Hepatocyte (in vitro differentiated cells): ENCODE data around the gene ZNF581.

Source experiments
- EZH2 ChIP-seq: fragments of 200-600 bp; sonication (generic); IDR thresholded peaks from 2 replicates; pipeline ENCODE4 v1.6.1; 2016; ENCODE audit warnings: antibody characterized with exemption, mild to moderate bottlenecking, borderline replicate concordance
- EZH2phosphoT487 ChIP-seq: fragments of 200-600 bp; sonication (generic); IDR thresholded peaks from one replicate; pipeline ENCODE4 v1.6.1; 2018; ENCODE audit warnings: antibody characterized with exemption, mild to moderate bottlenecking, low read depth, moderate library complexity; ENCODE audit not compliant: unreplicated experiment, severe bottlenecking
- TF ChIP-seq, protein P1 (sequence below): fragments of 200-600 bp; sonication (generic); IDR thresholded peaks from 2 replicates; pipeline ENCODE4 v1.5.1; 2016; ENCODE audit warnings: antibody characterized with exemption, mild to moderate bottlenecking; ENCODE audit not compliant: poor library complexity

DNA sequence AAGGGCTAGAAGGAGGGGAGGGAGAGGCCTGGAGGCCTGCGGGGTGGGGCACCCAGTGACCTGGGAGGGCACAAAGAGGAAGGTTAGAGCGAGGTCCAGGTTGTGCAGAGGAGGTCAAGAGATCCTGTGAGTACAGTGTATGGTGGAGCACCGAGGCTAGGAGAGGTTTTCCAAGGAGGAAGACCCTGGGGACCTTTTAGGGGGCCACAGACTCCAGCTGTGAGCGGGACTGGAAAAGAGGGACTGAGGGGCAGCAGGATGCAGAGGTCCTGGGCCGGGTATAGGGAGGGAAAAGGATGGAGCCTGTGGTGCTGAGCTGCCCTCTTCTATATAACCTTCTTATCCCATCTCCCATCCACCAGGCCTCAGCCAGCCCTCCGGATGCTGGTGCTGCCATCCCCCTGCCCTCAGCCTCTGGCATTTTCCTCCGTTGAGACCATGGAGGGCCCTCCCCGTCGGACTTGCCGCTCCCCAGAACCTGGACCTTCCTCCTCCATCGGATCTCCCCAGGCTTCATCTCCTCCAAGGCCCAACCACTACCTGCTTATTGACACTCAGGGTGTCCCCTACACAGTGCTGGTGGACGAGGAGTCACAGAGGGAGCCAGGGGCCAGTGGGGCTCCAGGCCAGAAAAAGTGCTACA, 863 bp downstream of the ZNF581 start:
- TF ChIP-seq, protein P1, sequence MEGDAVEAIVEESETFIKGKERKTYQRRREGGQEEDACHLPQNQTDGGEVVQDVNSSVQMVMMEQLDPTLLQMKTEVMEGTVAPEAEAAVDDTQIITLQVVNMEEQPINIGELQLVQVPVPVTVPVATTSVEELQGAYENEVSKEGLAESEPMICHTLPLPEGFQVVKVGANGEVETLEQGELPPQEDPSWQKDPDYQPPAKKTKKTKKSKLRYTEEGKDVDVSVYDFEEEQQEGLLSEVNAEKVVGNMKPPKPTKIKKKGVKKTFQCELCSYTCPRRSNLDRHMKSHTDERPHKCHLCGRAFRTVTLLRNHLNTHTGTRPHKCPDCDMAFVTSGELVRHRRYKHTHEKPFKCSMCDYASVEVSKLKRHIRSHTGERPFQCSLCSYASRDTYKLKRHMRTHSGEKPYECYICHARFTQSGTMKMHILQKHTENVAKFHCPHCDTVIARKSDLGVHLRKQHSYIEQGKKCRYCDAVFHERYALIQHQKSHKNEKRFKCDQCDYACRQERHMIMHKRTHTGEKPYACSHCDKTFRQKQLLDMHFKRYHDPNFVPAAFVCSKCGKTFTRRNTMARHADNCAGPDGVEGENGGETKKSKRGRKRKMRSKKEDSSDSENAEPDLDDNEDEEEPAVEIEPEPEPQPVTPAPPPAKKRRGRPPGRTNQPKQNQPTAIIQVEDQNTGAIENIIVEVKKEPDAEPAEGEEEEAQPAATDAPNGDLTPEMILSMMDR = no peak
- TF ChIP-seq EZH2phosphoT487 (no peak), EZH2 (no peak)
